ENCODE measurements around the gene HARS1.
"Not testable (repeated sequence)": the region's sequence is repeated elsewhere in the genome, so short reads cannot be mapped to it uniquely, and the experiment has no call there.

Gene HARS1

DNA sequence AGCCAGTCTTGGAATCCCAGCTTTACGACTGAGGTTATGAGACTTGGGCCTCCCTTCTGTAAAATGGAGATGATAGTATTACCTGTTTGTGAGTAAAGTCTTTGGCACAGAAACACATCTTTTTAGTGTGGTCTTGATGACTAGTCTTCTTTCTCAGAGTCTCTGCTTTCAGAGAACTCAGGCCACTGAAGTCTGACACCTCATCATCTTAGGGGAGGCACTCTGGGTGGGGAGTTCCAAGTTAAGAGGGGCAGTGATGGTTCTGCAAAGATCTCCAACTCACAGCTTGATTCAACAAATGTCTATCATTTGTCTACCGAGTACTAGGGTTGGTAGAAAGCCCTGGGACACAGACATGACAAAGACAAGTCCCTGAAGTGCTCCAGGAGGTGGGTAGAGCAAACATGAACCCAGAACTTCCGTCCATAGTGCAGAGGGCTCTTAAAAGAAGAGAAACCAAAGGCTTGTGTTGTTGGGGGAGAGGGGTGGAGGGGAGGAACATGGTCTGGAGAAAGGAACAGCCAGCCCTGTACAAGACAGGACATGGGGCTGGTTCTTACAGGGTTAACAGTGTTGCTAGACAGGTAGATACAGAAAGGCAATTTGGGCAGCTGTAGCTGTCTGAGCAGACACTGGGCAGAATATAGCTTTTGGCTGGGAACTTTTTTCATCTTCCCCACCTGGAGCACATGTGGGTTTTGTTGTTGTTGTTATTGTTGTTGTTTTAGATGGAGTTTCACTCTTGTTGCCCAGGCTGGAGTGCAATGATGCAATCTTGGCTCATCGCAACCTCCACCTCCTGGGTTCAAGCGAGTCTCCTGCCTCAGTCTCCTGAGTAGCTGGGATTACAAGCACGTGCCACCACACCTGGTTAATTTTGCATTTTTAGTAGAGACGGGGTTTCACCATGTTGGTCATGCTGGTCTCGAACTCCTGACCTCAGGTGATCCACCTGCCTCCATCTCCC, 55.6 kb downstream of the HARS1 start:
- in situ Hi-C loops (cut with MboI; ENCODE audit: low sequenced_read_pairs): no loop called here

DNA sequence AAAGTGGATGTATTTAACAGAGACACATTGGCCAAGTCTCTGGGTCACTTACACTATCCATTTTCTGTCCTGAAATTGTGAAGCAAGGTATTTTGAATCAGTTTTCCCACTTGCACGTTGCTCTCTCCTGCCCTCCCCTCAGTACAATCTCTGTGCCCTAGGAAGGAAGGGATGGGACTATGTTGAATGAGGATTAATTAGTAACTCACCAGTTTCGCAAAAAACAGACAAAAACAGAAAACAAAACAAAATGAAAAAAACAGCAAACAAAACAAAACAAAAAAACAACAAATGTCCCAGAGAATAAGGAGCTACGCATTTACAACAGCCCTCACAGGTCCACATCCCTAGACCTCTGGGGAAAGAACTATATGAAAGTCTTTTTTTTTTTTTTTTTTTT, 57.1 kb downstream of the HARS1 start:
- in situ Hi-C loops (cut with MboI; ENCODE audit: low sequenced_read_pairs): no loop called here

DNA sequence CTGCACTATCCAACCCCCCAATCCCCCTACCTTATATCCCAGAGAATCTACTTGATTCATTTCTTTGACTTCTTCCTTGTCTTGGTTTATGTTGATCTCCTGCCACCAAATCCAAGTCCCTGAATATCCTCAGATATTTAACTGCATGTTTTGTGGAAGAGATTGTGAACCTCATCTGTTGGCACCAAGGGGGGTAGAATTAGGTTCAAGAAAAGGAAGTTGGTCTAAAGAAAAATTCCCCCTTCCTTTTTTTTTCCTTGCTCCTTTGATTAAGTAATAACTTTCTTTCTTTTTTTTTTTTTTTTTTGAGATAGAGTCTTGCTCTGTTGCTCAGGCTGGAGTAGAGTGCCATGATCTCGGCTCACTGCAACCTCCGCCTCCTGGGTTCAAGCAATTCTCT, 57.7 kb downstream of the HARS1 start:
- in situ Hi-C loops (cut with MboI; ENCODE audit: low sequenced_read_pairs): no loop called here

DNA sequence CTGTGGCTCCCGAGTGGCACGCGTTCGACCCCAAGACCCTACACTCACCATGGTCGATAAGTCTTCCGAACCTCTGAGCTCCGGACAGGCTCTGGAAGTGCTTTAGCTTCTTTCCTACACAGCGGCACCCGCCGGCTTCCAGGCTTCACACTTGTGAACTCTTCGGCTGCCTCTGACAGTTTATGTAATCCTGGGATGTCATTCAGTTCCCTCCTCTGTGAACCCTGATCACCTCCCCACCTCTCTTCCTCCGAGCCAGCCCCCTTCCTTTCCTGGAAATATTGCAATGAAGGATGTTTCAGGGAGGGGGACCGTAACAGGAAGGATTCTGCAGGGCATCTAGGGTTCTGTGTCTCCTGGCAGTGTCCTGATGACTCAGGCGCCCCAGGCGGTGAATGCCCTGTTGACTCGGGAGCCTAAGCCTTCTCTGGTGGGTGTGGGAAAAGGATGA, 58.1 kb downstream of the HARS1 start, which contains the start of gene CD14:
CD14 (minus strand) TSS at position 155 of the 451 bp plus-strand sequence; CDS start at position 51, 104 bp downstream.
- in situ Hi-C loops (cut with MboI; ENCODE audit: low sequenced_read_pairs): no loop called here

DNA sequence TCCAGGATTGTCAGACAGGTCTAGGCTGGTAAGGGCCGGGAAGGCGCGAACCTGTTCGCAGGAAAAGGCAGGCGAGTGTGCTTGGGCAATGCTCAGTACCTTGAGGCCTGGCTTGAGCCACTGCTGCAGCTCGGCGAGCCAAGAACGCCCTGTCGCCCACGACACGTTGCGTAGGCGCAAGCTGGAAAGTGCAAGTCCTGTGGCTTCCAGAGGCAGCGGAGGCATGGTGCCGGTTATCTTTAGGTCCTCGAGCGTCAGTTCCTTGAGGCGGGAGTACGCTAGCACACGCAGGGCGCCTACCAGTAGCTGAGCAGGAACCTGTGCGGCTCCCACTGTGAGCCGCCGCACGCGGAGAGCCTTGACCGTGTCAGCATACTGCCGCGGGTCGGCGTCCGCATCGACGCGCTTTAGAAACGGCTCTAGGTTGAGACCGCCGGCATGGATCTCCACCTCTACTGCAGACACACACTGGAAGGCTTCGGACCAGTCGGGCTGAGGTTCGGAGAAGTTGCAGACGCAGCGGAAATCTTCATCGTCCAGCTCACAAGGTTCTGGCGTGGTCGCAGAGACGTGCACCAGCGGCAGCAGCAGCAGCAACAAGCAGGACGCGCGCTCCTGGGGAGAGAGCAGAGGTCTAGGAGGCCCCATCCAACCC, 58.7 kb downstream of the HARS1 start:
- in situ Hi-C loops (cut with MboI; ENCODE audit: low sequenced_read_pairs): no loop called here

DNA sequence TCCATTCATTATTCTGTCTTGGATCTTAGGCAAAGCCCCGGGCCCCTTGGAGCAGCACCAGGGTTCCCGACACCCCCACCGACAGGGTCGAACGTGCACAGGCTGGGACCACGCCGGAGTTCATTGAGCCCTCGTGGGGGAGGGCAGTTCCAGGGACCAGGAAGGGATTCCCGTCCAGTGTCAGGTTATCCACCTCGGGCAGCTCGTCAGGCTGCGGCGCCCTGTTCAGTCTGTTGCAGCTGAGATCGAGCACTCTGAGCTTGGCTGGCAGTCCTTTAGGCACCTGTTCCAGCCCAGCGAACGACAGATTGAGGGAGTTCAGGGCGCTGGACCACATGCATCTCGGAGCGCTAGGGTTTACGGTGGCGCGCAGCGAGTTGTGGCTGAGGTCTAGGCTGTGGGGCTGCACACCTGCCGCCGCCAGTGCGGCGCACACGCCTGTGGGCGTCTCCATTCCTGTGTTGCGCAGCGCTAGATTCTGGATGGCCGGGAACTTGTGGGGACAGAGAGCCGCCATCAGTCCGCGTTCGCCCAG, 59.3 kb downstream of the HARS1 start:
- in situ Hi-C loops (cut with MboI; ENCODE audit: low sequenced_read_pairs): no loop called here

DNA sequence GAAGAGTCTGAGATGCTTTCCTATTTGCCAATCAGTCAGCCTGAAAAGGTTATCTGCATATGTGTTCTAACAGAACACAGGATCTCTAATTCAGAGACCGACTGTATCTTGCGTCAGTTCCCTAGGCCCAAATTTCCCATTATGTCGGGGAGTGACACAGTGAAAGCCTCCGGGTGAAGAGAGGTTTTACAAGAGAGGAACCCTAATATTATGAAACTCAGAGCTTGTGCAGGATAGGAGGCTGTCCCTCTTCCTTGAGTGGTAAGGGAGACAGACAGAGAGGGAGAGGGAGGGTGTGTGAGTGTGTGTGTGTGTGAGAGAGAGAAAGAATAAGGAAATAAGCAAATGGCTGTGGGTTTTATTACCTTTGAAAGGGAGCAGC, 60.1 kb downstream of the HARS1 start:
- in situ Hi-C loops (cut with MboI; ENCODE audit: low sequenced_read_pairs): no loop called here

DNA sequence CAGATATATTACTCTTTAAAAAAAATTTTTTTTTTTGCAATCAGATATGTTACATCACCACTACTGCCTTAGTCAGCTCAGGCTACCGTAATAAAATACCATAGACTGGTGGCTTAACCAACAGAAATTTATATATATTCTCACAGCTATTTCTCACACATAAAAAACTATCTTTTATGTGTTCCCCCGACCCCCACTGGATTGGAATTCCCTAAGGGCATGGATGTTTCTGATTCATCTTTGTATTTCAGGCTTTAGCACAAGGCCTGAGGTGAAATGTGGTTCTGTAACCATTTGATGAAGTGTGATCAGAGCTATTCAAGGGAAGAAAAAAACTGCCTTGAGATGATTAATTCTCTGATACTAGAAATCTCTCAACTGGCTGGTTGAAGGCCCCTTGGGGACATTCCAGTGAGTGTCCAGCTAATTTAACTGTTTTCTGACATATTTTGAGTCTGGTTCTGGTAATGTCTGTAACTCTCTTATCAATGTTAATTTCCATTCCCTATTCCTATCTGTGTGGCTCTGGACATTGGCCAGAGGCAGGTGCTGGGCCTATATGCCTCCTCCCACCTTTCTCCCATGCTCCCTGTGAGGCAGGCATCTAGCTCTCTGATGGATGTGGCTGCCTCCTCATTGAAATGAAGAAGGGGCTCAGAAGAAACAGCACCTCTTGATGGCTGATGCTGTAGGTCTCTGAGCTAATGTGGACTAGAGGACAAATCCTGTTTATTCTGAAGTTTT, 60.7 kb downstream of the HARS1 start:
- in situ Hi-C loops (cut with MboI; ENCODE audit: low sequenced_read_pairs): no loop called here

DNA sequence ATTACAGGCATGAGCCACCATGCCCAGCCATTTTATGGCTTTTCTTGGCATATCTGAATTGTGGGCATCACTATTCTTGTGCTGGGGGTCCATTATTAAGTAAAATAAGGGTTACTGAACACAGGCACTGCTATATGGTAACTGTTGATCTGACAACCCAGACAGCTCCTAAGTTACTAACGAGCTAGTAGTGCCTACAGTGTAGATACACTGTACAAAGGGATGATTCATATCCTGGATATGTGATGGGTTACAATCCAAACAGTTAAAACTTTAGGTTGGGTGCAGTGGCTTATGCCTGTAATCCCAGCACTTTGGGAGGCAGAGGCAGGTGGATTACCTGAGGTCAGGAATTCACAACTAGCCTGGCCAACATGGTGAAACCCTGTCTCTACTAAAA, 62.5 kb downstream of the HARS1 start:
- in situ Hi-C loops (cut with MboI; ENCODE audit: low sequenced_read_pairs): no loop called here

DNA sequence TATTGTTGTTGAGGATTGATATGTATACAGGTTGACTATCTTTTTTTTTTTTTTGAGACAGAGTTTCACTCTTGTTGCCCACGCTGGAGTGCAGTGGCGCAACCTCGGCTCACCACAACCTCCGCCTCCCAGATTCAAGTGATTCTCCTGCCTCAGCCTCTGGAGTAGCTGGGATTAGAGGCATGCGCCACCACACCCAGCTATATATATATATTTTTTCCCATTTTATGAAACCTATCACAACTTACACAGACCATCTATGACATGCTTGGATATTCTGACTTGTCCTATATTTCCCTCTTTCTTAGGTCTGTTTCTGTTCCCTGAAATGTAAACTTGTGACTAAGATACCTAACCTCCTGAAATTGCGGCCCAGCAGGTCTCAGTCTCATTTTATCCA, 63.2 kb downstream of the HARS1 start:
- in situ Hi-C loops (cut with MboI; ENCODE audit: low sequenced_read_pairs): no loop called here

DNA sequence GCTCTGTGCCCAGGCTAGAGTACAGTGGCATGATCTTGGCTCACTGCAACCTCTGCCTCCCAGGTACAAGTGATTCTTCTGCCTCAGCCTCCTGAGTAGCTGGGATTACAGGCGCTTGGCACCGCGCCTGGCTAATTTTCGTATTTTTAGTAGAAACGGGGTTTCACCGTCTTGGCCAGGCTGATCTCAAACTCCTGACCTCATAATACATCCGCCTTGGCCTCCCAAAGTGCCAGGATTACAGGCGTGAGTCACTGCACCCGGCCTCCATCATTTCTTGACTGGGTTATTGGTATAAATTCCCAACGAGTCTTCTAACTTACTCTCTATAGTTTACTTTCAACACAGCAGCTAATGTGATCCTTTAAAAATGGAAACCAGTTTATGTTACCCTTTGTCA, 66.3 kb downstream of the HARS1 start:
- in situ Hi-C loops (cut with MboI; ENCODE audit: low sequenced_read_pairs): not testable (repeated sequence)

All from HL-60/S4 treated with retinoic acid at 250 ng/mL for 4 days and 3 days (cell line).